ENCODE measurements around the gene MYO1E. TPM values are rescaled to one million over a fixed set of nuclear protein-coding genes. Genes with fewer than 3 reads are reported as not detected.

The MYO1E gene
- polyA plus RNA-seq, 6 donors from 2014 or later: 32.4 to 80.0 (median 45.3) TPM

DNA sequence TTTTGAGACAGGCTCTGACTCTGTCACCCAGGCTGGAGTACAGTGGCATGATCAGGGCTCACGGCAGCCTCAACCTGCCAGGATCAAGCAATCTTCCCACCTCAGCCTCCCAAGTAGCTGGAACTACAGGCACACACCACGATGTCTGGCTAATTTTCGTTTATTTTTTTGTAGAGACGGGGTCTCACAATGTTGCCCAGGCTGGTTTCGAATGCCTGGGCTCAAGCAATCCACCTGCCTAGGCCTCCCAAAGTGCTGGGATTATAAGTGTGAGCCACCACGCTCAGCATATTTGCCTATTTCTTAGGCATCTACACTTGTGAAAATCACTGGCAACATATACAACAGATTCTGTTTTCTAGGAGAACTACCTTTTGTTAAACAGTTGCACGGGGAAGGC is 16.9 kb downstream of the MYO1E start:
- Mint-ChIP-seq H3K36me3 (no peaks in the 10 kb centered on the region), H3K4me1 (peaks cover 54 to 96% (median 83%) of the 10 kb centered on the region in 3 donors), H3K4me3 (peak overlapping the region in 6 of 8 donors; percentile 59 to 87 (median 76)), H3K27ac (peak overlapping the region; percentile 13 to 98 (median 88)), H3K9me3 (no peaks in the 10 kb centered on the region), H3K27me3 (no peaks in the 10 kb centered on the region)
- ATAC-seq (ENCODE audit: low read depth in 2 of 2) (no peak), DNase-seq (no peak)

DNA sequence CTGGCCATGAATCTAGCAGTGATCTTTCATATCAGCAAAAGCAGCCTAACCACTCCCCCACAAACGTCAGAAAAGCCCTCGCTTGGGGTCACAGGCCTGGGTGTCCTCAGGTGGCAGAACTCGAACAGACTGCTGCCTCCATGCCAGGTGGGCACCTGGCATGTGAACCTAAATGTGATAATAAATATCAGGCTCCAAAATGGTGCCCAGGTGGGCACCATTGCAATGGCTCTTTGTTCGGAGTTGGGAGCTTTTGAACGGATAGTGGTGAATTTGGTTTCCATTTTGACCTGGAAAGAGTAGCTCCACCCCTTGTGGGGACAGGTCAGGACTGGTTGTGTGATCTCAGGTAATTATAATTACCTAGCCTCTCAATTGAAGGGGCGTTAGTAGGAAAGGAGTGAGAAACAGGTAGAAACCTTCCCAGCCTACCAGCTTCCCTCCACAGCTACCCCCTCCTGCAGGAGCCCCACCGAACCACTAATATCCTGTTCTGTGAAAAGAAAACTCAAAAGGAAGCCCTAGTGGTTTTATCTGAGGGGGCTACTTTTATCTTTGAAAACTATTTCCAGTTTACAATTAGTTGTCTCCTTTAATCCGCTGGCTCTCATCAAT is 18.1 kb downstream of the MYO1E start:
- Mint-ChIP-seq H3K4me1 (peaks cover 54 to 96% (median 88%) of the 10 kb centered on the region in 3 donors), H3K9me3 (no peaks in the 10 kb centered on the region), H3K4me3 (peak overlapping the region; percentile 36 to 87 (median 80)), H3K36me3 (peaks cover 0 to 5% of the 10 kb centered on the region in 2 donors), H3K27me3 (no peaks in the 10 kb centered on the region), H3K27ac (peak overlapping the region; percentile 13 to 98 (median 88))
- no peak for DNase-seq
- peak; percentile 40 to 51 for ATAC-seq (ENCODE audit: low read depth in 2 of 2)

DNA sequence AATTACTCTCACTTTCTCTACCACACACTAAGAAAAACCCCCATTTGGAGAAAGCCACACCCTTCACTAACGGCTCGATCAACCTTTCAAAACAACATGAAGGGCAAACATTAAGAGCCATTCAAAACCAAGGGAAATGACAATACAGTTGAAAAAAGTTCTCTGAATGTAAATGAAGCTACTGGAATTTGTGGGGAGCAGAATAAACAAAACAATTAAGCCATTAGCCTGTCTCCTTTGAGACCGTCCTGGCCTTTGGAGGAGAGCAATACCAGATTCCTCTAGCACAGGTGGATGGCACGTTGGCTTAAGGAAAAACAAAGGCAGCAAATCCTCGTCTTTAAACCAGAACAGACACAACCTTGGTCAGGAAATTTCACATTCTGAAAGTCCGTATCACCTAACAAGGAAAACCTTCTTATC is 18.7 kb downstream of the MYO1E start:
- ATAC-seq (ENCODE audit: low read depth in 2 of 2) (peak; percentile 86 to 90), DNase-seq (peak; percentile 48)
- Mint-ChIP-seq H3K4me1 (peaks cover 55 to 96% (median 92%) of the 10 kb centered on the region in 3 donors), H3K27ac (peak overlapping the region; percentile 13 to 96 (median 88)), H3K9me3 (no peaks in the 10 kb centered on the region), H3K36me3 (peaks cover 0 to 5% of the 10 kb centered on the region in 2 donors), H3K4me3 (peak overlapping the region; percentile 61 to 87 (median 80)), H3K27me3 (no peaks in the 10 kb centered on the region)

DNA sequence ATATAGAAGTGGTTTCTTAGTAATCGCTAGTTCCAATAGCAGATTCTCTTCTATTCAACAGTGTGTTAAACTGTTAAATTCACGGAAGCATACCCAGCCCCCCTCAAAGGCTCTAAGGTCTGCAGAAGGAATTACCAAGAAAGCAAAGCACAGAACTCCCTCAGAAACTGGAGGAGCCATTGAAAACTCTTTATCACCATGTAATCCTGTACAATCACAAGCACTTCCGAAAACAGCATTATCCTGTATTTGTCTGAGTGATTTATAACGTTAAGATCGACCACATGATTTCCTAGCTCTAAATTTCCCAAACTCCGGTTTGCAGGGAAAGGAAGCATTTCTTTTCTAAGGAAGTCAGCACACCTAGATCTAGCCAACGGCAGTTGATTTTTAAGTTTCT is 20.0 kb downstream of the MYO1E start:
- peak overlapping the region in 5 of 6 donors; percentile 63 to 89 (median 87) for H3K27ac Mint-ChIP-seq
- H3K4me1 Mint-ChIP-seq: peaks cover 49 to 96% (median 95%) of the 10 kb centered on the region in 3 donors
- no peaks in the 10 kb centered on the region for H3K9me3 Mint-ChIP-seq
- peaks cover 0 to 5% of the 10 kb centered on the region in 2 donors for H3K36me3 Mint-ChIP-seq
- H3K27me3 Mint-ChIP-seq: no peaks in the 10 kb centered on the region
- no peak for DNase-seq
- H3K4me3 Mint-ChIP-seq: peak overlapping the region; percentile 36 to 87 (median 74)
- no peak for ATAC-seq (ENCODE audit: low read depth in 2 of 2)

DNA sequence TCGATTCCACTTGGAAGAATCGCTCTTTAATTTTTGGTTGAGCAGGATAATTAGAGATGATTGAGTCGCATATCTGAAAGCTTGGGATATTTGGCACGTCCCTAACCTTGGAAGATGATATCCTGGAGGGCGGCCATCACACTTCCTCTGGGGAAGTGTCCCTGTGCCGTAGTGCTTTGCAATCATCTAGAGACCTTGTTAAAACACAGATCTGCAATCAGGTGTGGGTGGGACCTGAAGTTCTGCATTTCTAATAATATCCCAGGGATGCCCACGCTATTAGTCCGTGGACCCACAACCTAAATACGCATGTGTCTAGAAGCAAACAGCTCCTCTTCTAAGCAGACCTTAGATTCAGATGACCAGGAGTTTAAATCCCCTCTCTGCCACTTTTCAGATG is 20.5 kb downstream of the MYO1E start:
- peaks cover 0 to 5% of the 10 kb centered on the region in 2 donors for H3K36me3 Mint-ChIP-seq

DNA sequence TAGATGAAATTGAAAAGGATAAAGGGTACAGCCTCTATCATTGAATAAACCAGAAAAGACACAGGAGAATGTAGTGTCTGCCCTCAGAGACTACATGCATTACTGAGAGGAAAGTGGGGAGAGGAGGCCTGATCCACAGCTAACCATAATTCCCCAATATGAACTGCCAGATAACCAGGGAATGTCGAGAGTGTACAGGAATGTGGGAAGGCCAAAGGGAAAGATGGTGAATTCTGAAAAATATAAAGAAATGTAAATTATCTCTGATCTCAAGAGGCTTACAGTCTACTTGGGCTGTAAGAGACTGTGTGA is 22.3 kb downstream of the MYO1E start:
- Mint-ChIP-seq H3K27ac (peak overlapping the region in 5 of 6 donors; percentile 25 to 92 (median 71)), H3K27me3 (no peaks in the 10 kb centered on the region), H3K4me3 (peak overlapping the region in 3 of 8 donors; percentile 7 to 57 (median 26)), H3K36me3 (peaks cover 0 to 5% of the 10 kb centered on the region in 2 donors), H3K4me1 (peaks cover 49 to 97% (median 95%) of the 10 kb centered on the region in 3 donors), H3K9me3 (no peaks in the 10 kb centered on the region)
- ATAC-seq (ENCODE audit: low read depth in 2 of 2): no peak
- no peak for DNase-seq

More for the DNA sequence above, 20.5 kb downstream of the MYO1E start:
- ATAC-seq (ENCODE audit: low read depth in 2 of 2) (peak in 1 of 2 donors; percentile 39), DNase-seq (no peak)
- H3K9me3 Mint-ChIP-seq: no peaks in the 10 kb centered on the region
- peak overlapping the region; percentile 21 to 87 (median 74) for H3K4me3 Mint-ChIP-seq
- H3K27ac Mint-ChIP-seq: peak overlapping the region in 4 of 6 donors; percentile 33 to 86 (median 62)
- H3K27me3 Mint-ChIP-seq: no peaks in the 10 kb centered on the region
- peaks cover 47 to 97% (median 94%) of the 10 kb centered on the region in 3 donors for H3K4me1 Mint-ChIP-seq

DNA sequence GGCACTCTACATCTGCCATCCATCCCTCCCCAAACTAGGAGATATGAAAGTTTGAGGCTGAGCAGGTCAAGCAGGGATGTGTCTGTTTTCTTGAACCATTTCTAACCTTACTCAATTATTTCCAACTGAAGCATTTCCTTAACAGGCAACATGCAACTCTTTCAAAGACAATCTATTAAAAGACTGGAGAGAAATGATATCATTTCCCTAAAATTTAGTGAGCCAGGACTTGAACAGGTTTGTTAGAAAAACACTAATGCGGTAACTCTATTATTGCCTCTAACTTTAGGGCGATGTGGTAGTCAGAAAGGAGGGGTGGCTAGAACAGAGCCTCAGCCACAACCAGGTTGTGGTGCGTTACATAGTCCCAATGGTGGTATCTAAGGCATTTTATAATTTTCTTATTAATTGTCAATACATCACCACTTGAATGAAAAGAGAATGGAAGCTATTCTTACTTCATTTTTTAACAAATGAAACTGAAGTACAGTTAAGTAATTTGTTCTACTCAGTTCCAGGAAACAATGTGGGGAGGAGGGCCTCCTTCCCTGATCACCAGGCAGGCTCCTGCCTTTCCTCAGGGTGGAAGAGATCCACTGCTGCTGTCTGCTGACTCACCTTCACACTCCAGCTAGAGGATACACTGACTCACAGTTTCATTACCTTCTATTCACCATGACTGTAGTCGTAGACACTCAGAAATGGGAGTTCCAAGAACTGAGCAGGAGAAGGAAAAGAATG is 22.8 kb downstream of the MYO1E start:
- Mint-ChIP-seq H3K4me1 (peaks cover 49 to 97% (median 95%) of the 10 kb centered on the region in 3 donors), H3K36me3 (peaks cover 0 to 5% of the 10 kb centered on the region in 2 donors), H3K9me3 (no peaks in the 10 kb centered on the region), H3K4me3 (peak overlapping the region in 4 of 8 donors; percentile 7 to 59 (median 17)), H3K27ac (peak overlapping the region; percentile 25 to 92 (median 56)), H3K27me3 (no peaks in the 10 kb centered on the region)
- DNase-seq: no peak
- no peak for ATAC-seq (ENCODE audit: low read depth in 2 of 2)

DNA sequence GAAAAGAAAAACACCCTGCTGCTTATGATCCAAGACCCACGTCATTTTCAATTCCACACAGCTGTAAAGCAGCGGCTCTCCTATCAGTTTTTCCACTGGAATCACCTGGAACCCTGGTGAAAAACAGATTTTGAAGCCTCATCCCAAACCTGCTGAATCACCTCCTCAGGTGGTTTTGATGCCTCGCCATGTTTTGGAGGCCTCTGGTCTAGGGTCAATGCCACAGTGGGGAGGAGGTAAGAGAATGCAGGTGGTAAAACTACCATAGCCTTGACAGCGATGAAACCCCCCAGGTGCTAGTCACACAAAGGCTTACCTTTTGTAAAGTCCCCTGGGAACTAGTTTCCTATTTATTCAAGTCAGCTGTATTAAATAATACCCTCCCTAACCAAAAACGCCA is 24.8 kb downstream of the MYO1E start:
- Mint-ChIP-seq H3K36me3 (peaks cover 6 to 7% of the 10 kb centered on the region in 2 donors), H3K27ac (peak overlapping the region in 3 of 6 donors; percentile 9 to 65 (median 44)), H3K27me3 (no peaks in the 10 kb centered on the region), H3K4me3 (peak overlapping the region in 1 of 8 donors; percentile 45), H3K4me1 (peaks cover 47 to 94% (median 93%) of the 10 kb centered on the region in 3 donors), H3K9me3 (peaks cover 0 to 4% (median 0%) of the 10 kb centered on the region in 7 donors)
- no peak for DNase-seq
- no peak for ATAC-seq (ENCODE audit: low read depth in 2 of 2)

DNA sequence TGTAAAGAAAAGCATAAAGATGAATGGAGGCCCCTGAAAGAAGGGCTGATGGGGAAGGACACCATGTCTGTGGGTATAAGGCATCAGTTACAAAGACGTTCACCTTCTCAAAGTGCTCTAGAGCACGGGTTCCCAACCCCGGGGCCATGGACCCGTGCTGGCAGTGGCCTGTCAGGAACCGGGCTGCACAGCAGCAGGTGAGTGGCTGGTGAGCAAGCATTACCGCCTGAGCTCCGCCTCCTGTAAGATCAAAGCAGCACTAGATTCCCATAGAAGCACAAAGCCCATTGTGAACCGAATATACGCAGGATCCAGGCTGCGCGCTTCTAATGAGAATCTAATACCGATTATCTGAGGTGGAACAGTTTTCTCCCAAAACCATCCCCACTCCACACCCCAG is 25.7 kb downstream of the MYO1E start:
- Mint-ChIP-seq H3K4me1 (peaks cover 46 to 94% (median 91%) of the 10 kb centered on the region in 3 donors), H3K4me3 (peak overlapping the region in 2 of 8 donors; percentile 9 to 75), H3K27me3 (no peaks in the 10 kb centered on the region), H3K9me3 (peaks cover 0 to 4% (median 0%) of the 10 kb centered on the region in 7 donors), H3K27ac (peak overlapping the region in 3 of 6 donors; percentile 9 to 65 (median 42)), H3K36me3 (peaks cover 7 to 11% of the 10 kb centered on the region in 2 donors)
- no peak for ATAC-seq (ENCODE audit: low read depth in 2 of 2)
- no peak for DNase-seq

DNA sequence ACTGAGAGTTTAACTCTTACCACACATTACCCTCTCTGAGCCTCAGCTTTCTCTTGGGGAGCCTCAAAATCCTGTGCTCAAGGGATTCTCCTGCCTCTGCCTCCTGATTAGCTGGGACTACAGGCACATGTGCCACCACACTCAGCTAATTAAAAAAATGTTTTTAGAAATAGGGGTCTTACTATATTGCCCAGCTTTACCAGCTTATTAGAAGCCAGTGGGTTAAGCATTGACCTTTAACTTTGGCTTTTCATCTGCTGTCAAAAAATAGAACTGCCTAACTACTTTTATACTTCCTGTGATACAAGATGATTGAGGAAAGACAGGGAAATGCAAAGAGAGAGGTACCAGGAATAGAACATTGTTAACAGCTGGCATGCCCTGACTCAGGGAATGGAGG is 27.3 kb downstream of the MYO1E start:
- H3K36me3 Mint-ChIP-seq: peaks cover 7 to 9% of the 10 kb centered on the region in 2 donors
- no peaks in the 10 kb centered on the region for H3K27me3 Mint-ChIP-seq
- DNase-seq: no peak
- peaks cover 0 to 4% (median 0%) of the 10 kb centered on the region in 7 donors for H3K9me3 Mint-ChIP-seq
- peak overlapping the region in 1 of 8 donors; percentile 53 for H3K4me3 Mint-ChIP-seq
- no peak for ATAC-seq (ENCODE audit: low read depth in 2 of 2)
- peaks cover 35 to 86% (median 82%) of the 10 kb centered on the region in 3 donors for H3K4me1 Mint-ChIP-seq
- peak overlapping the region in 3 of 6 donors; percentile 16 to 55 (median 18) for H3K27ac Mint-ChIP-seq

DNA sequence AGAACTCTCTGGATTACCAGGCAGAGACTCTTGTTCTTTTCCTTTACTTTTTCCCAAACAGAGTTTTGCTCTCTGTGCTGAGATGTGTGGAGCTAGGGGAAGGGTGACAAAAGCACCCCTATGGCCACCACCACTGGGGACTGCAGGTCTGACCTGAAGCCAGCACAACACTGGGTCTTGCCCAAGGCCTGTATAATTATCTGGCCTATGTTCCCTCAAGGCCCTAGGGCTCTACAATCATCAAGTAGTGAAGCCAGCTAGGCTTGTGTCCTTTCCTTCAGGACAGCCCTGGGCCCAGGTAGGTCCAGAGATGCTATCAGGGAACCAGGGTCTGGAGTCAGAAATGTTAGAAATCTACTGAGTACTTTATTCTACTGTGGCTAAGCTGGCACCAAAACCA is 28.4 kb downstream of the MYO1E start:
- peaks cover 30 to 80% (median 80%) of the 10 kb centered on the region in 3 donors for H3K4me1 Mint-ChIP-seq
- ATAC-seq (ENCODE audit: low read depth in 2 of 2): no peak
- no peak for DNase-seq
- peaks cover 0 to 4% (median 0%) of the 10 kb centered on the region in 7 donors for H3K9me3 Mint-ChIP-seq
- H3K27me3 Mint-ChIP-seq: no peaks in the 10 kb centered on the region
- H3K4me3 Mint-ChIP-seq: no peak overlapping the region
- no peak overlapping the region for H3K27ac Mint-ChIP-seq
- peaks cover 6 to 7% of the 10 kb centered on the region in 2 donors for H3K36me3 Mint-ChIP-seq

DNA sequence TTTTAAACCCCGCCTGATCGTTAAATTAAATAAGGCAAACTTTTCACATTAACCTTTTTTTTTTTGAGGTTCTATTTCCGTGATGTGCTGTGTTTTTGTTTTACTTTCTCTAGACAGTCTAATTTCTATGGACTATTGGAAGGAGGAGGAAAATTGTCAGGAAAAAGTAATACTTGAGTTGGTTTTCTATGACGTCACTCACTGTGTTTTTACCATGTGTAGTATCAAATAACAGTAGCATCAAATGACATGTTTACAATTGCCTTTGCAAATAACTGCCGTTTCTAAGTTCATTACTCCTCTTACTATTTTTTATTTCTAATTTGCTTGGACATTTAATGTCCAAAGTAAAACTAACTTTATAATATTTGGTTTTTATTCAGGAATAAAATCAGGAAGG is 32.3 kb downstream of the MYO1E start:
- H3K36me3 Mint-ChIP-seq: peaks cover 6 to 7% of the 10 kb centered on the region in 2 donors
- no peaks in the 10 kb centered on the region for H3K27me3 Mint-ChIP-seq
- no peak overlapping the region for H3K4me3 Mint-ChIP-seq
- ATAC-seq (ENCODE audit: low read depth in 2 of 2) (no peak), DNase-seq (no peak)
- peaks cover 34 to 67% (median 54%) of the 10 kb centered on the region in 3 donors for H3K4me1 Mint-ChIP-seq
- H3K9me3 Mint-ChIP-seq: peaks cover 0 to 4% (median 0%) of the 10 kb centered on the region in 7 donors
- H3K27ac Mint-ChIP-seq: peak overlapping the region in 1 of 6 donors; percentile 57

DNA sequence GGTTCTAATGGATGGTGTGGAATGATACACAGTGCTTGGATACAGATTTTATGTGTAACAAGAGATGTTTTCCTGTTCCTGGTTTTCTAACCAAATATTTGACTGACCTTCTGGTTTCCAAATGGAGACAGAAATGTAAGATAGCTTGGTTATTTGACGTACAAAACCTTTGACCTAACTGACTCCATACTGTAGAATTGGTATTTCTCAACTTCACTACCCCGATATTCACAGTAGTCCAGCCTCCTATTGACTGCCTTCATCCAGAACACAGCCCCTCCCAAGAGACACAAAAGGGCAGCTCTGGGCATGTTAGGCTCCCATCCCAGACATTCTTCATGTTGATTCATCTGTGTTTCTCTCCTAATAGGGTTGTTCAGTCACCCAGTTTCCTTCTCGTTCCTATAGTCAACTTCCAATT is 33.4 kb downstream of the MYO1E start:
- H3K4me3 Mint-ChIP-seq: peak overlapping the region in 2 of 8 donors; percentile 26
- H3K4me1 Mint-ChIP-seq: peaks cover 32 to 65% (median 50%) of the 10 kb centered on the region in 3 donors
- H3K27ac Mint-ChIP-seq: peak overlapping the region in 1 of 6 donors; percentile 76
- peaks cover 6 to 7% of the 10 kb centered on the region in 2 donors for H3K36me3 Mint-ChIP-seq
- ATAC-seq (ENCODE audit: low read depth in 2 of 2) (no peak), DNase-seq (no peak)
- no peaks in the 10 kb centered on the region for H3K27me3 Mint-ChIP-seq
- H3K9me3 Mint-ChIP-seq: peaks cover 0 to 4% (median 0%) of the 10 kb centered on the region in 7 donors

All from naive B cell (primary cell).